ENCODE data around the gene IKZF1.

The IKZF1 gene

DNA sequence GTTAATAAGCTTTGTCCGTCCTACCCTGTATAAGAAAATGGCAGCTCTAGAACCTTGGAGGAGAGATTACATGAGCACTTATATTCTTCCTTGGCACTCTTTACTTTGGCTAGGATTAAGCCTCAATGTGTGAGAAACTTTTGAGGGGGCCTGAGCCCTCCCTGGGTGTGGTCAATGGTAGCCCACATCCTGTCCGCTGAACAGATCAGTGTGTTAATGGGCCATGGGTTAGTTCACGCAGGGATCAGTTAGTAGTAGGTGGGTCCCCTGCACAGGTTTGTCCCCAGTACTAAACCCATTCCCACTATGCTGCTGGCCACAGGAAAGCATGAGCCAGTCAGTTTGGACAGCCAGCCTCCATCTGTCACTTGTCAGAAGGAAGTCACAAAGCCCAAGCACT is 20.2 kb upstream of the IKZF1 start:
- DNase-seq, result no peak

GRCh38 chr7:50285269-50285668 is 19.2 kb upstream of the IKZF1 start:
- DNase-seq, result no peak

DNA sequence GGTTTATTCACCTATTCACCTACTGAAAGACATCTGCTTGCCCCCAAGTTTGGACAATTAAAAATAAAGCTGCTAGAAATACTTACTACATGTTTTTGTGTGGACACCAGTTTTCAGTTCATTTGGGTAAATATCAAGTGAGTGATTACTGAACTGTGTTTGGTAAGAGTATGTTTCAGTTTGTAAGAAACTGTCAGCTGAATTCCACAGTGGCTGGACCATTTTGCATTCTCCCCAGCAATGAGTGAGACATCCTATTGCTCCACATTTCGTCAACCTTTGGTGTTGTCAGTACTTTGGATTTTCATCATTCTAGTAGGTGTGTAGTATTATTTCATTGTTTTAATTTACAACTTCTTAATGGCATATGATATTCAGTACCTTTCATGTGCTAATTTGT is 17.4 kb upstream of the IKZF1 start:
- no peak for DNase-seq

DNA sequence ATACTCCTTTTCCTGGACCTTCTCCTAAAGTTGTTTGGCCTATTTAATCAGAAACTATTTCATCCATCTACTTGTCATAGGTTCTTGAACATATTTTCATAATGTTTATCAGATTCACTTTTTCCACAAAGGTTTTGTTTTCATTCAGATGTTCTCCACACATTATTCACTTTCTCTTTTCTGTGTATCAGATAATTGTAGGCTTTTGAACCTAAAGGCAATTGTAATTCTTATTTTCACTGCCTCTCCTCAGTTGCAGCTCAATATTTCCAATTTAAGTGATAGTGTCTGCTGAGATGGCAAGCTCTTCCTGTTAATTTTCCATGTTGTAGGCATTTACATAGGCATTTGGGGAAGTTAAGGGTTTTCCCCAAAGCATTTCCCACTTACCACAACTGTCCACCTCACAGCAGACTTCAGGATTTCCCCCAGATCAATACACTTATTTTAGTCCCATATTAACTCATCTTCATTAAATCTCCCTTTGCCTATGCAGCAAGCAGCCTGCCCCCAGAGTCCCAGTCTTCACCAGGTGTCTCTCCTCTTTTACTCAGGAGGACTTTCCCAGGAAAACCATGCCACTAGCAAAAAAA is 12.3 kb upstream of the IKZF1 start:
- no peak for DNase-seq

DNA sequence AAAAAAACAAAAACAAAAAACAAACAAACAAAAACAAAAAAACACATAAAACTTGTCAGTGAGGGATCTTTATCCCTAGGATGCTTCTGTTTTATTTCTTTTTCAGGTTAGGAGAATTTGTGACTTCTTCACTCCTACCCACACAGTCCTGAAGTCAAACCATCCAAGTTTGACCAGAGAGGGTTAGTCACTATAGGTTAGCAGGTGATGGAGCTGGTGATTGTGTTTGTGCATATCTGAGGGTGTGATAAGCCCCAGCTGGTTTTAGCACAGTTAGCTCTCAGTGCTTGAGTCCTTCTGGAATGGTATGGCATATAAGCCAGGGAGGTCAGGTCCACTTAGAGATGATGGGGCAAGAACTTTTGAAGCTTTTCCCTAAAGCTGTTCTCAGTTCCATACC is 11.8 kb upstream of the IKZF1 start:
- no peak for DNase-seq

DNA sequence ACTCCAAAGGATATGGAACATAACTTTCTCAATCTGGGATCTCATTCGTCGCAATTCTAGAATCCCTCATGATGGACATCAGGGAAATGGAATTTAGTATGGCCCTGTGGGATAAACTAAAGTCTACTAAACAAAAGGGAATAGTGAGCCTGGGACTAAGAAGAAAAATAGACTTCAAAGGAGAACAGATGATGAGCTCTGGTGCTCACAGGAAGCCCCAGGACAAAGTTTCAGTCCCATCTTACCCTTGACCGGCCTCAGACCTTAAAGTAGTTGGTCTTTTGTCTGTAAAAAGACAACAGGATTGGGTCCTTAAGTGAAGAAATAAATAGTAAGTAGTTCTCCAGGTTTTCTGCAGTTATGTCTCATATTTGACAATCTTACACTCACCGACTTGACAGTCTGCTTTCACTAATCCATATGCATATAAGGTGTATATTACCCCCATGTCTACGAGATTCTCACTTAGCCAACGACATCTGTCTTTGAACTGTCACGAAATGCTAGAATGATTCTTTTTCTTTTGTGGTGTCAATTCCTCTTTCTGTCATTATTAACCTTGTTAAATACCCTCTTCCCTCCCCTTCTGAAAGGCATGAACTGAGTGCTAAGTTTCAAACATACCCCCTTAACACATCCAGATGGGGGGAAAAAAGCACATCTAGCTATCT is 10.9 kb upstream of the IKZF1 start:
- DNase-seq, result no peak

DNA sequence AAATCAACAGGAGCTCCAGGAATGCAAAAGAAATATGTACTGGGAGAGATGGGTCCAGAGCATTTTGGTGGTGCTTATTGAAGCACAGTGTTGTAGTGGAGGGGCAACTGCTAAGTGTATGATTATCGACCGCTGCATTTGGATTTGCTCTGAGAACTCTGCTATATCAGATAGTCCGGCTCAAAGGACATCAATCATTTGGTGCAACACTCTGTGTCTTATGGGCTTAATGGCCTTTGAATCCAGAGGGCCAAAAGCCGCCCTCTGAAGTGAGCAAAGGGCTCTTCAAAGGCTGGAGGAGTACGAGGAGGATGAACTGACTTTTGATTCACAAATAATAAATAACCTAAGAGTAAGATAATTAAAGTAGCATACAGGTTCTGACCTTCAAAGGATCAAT is 9.4 kb upstream of the IKZF1 start:
- no peak for DNase-seq

GRCh38 chr7:50296799-50297198 is 7.7 kb upstream of the IKZF1 start:
- no peak for DNase-seq

GRCh38 chr7:50298811-50299562 is 5.5 kb upstream of the IKZF1 start:
- DNase-seq, result no peak

DNA sequence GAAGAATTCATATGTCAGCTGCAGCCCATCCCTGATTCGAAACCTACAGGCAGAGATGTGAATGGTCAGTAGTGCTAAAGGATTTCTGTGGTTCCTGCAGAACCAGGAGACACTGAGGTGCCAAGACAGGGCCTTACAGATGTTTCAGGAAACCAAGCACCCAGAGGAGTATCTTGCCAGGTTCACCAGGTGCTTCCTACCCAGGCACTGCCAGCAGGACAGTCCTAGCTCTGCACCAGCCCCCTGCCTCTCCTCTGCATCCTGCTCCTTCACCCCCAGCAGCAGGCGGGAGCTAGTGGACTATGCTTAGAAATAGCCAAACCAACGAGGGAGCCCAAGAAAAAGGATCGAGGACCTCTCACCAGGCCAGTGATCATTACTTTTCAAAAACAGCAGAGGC is 4.2 kb upstream of the IKZF1 start:
- no peak for DNase-seq

- no peak for DNase-seq
Measured at GRCh38 chr7:50302486-50303334, 1.8 kb upstream of the IKZF1 start.

DNA sequence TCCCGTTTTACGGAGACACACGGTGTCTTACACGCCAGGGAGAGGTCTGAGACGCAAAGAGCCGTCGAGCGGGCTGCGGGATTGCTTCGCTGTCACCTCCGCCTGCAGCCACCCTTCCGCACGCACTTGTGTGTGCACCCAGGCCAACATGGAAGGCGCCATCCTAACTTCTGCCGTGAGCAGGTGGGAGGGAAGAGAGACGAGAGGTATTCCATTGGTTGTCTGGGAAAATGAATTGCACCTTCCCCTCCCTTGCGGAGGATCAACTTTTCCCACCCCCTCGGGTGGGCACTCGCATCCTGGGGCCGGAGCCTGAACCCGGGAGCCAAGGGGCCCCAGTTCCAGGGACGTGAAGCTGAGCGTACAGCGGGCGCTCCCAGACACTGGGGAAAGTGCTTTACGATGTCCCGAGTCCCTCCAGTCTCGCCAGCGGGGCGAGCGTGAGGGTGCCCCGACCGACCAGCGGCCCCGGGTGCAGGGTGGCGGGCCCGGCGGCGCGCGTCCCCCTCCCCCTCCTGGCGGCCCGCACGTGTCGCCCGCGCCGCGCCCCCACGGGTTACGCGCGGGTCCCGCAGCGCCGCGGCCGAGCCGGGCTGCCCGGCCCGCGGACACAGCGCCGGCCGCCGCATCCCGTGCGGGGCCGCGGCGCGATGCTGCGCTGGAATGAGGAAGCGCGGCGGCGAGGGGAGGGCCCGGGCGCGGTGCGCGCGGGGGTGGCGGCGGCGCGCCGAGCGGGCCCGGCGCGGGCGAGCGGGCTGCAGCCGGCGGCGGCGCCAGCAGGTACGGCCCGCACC is 984 bp upstream of the IKZF1 start:
- no peak for DNase-seq

DNA sequence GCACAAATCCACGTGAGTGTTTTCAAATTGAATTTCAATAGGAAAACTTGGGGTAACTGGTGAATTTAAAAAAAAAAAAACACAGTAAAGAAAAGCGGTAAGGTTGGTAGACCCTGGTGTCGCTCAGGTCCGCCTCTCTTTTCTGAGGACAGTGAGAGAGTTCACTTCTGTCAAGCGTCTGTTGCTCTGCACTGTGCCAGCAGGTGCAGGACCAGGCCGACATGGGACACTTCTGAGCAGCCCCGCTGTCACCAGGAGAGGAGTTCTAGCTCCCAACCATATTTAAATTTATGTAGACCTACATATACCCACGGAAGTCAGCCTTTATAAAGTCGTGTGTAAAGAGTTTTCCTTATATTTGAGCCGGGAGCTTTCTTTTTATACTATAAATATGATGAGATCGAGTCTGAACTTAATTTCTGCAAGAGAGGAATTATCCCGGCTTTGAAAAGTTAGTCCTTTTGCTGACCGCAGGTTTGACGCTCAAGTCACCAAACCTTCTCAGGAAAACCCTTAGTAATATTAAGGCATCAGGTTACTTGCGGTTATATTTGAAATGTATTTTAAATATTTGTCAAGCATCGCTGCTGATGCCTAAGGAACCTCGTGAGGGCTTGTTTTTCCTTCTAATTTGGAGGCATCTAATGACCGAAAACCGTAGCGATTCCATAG is 531 bp downstream of the IKZF1 start:
- DNase-seq, result no peak

DNA sequence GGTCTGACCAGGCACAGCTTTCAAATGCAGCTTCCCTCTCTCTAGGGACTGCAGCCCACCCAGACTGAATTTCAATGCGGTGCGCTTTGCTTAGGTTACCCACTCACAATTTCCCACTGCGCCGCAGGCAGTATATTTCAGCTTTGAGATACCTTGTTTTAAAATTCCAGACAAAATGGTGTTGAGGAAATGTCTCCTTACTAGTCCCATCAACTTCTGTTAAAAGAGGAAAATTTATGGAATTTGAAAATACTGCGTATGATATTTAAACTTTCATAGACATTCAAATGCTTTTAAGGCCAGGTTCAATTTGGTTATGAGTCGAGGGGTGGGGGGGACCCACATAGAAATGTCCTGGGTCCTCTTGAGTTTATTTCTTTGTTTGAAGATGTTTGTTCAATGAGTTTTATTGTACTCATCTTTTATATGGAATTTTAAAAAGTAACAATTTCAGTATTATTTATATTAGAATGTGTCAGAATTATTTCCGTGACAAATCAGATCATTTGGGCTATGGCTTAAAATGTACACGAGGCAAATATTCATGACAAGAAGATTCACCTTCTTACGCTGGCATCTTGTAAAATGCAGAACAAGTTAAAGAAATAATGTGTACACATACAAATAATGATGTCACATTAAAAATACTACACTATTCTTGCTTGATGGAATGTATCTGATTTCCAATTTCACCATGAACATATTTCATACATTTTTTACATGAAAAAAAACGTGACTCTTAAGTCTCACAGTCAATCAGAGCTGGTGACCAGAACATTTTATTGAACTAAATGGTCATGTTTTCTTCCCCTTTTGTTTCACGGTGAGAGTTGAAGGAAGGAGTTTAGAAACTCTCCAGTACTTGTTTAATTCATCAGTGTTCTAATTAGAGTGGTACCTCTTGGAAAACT is 1.3 kb downstream of the IKZF1 start:
- DNase-seq, result no peak

GRCh38 chr7:50306494-50307367 is 2.2 kb downstream of the IKZF1 start:
- no peak for DNase-seq

DNA sequence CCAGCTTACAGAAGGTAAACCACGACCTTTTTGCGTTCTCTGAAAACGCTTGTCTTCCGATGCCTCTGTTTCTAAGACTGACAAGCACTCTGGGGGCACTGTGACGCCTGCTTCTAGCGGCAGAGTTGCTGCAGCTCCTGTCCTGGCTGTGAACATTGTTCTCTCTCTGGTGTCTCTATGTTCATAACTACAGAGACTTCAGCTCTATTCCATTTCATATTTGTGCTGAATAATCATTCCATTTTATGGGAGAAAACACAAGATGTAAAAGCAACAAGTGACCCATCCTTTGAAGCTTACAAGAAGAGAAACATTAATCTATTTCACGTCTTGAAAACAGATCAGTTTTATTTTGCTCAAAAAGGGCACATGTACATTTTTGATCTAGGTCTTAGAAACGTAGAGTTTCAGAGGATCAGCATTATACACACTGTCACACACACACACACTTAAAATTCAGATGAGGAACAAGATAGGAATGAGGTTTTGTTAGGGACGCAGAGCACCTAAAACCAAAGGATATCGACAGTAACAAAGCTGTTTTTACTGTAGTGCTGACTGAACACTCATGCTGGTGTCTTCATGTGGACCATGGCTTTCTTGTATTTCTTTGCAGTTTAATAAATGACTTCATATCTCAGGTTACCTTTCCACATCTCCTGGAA is 3.0 kb downstream of the IKZF1 start:
- DNase-seq, result no peak

DNA sequence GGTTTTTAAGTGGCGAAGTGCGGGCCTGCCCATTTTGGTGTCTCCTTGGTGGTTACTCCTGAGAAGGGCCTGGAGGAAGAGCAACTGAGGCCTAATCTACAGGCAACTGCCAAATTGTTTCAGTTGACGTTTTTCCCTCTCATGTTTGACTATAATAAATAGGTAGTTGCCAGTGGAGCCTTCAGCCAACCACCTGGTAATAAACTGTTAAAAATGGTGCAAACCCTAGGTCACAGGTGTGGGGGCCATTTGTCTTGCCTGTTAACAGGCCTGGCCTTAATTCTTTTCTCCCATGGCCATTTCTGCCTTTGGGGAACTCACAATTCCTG is 3.7 kb downstream of the IKZF1 start:
- no peak for DNase-seq

DNA sequence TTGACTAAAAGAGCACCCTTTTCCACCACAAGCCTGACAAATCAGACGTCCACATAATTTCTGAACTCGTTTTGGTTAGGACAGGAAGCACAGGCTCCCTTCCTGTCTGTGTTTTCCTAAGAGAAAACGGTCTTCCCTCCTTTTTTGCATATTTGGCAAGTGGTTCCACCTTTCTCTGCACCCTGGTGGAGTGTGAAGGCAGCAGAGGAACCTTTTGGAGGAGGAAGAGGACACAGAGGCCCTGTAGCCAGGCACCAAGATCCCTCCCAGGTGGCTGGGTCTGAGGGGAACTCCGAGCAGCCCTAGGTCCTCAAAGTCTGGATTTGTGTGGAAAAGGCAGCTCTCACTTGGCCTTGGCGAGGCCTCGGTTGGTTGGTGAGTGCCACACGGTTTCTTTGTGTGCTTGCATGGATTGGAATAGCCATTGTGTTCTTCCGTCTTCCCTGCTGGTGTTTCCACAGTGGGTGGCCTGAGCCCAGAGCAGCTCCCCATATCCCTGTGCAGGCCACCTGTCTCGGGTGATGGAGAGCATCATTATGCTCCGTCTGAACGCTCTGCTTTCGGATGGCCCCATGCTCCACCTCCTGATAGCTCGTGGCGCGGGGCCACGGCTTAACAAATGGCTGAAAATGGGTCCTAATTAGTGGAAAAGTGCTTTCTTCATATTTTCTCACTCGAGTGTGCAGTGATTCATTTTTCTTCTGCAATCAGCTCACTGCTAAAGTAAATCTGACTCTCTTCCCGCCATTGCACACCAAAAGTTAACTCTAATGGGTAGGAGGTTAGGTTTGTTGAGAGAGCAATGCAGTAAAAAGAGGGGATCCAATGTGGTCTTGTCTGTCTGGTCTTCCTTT is 4.2 kb downstream of the IKZF1 start:
- no peak for DNase-seq

Measured in COR-L47 (cell line).